Activated CD4-positive, CD25-positive, alpha-beta regulatory T cell (primary cell): Measurements from ENCODE around the gene SPAG8.

ENCODE experiments used
- DNase-seq, 4 experiments: peaks; one replicate each; lab custom pipeline; 2025; lab: John Stamatoyannopoulos, UW

SPAG8 gene

GRCh38 chr9:35810122-35810521, 1.9 kb downstream of the SPAG8 start:
- no peak for DNase-seq

DNA sequence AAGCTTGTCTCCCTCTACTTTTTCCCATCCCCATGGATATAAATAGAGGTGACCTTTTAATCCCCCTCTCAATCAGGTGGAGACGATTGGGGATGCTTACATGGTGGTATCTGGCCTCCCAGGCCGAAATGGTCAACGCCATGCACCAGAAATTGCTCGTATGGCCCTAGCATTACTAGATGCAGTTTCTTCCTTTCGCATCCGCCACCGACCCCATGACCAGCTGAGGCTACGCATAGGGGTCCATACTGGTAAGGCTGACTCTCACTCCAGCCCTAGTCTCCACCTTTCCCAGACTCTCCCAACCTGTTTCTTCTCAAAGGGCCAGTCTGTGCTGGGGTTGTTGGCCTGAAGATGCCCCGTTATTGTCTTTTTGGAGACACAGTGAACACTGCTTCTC, 3.6 kb downstream of the SPAG8 start:
- DNase-seq = no peak

DNA sequence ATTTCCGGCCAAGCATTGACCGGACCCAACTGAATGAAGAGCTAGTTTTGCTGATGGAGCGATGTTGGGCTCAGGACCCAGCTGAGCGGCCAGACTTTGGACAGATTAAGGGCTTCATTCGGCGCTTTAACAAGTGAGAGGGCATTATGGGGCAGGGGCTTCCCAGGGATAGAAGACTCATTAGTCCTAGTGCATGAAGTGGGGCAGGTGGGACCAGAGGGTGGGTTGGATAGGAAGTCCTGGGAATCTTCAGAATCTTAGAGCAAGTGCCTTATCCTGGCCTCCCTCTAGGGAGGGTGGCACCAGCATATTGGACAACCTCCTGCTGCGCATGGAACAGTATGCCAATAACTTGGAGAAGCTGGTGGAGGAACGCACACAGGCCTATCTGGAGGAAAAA, 6.0 kb downstream of the SPAG8 start:
- no peak for DNase-seq

DNA sequence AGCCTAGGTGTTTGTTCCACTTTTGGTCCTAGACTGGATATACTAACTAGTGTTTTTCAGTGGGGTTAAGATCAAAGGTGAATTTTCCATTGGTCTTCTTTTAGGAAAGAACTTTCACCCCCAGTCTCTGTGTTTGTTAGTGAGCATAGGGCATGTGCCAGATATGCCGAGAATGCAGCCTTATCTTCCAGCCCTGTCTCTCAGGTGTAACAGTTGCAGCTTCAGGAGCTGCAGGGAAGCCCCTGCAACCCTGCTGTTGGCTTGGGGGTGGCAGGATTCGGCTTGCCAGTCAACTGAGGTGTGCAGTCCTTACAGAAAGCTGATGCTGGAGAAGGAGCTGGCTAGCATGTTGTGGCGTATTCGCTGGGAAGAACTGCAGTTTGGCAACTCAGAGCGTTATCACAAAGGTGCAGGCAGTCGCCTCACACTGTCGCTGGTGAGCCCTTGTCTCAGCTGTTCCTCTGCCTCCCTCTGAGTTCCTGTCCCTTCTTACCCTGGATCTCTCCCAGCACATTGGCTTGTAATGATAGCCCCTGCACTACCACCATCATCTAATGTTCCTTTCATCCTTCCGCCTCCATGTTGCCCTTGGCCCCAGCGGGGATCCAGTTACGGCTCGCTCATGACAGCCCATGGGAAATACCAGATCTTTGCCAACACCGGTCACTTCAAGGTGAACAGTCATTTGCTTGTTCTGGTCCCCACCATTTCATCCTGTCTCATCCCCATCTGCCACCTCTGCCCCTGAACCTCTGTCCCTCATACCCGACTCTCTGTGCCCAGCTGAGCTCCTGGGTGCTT, 10.5 kb downstream of the SPAG8 start:
- DNase-seq = no peak

DNA sequence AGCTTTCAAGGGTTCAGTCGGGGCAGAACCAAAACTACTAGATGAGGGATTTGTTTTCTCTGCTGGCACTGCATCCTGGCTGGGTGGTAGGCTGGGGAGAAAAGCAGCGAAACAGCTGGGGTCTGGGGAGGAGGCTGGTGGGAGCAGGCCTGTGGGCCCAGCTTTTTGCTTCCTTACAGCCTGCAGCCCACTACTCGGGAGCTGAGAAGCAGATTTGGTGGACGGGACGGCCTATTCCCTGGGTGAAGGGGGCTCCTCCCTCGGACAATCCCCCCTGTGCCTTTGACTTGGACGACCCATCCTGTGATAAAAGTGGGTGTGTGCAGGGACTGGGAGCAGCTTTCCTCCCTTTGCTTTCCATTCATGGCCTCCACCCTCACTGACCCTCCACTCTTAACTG, 11.5 kb downstream of the SPAG8 start:
- DNase-seq = no peak

- no peak for DNase-seq
Observed at GRCh38 chr9:35798658-35799374, 13.2 kb downstream of the SPAG8 start.

DNA sequence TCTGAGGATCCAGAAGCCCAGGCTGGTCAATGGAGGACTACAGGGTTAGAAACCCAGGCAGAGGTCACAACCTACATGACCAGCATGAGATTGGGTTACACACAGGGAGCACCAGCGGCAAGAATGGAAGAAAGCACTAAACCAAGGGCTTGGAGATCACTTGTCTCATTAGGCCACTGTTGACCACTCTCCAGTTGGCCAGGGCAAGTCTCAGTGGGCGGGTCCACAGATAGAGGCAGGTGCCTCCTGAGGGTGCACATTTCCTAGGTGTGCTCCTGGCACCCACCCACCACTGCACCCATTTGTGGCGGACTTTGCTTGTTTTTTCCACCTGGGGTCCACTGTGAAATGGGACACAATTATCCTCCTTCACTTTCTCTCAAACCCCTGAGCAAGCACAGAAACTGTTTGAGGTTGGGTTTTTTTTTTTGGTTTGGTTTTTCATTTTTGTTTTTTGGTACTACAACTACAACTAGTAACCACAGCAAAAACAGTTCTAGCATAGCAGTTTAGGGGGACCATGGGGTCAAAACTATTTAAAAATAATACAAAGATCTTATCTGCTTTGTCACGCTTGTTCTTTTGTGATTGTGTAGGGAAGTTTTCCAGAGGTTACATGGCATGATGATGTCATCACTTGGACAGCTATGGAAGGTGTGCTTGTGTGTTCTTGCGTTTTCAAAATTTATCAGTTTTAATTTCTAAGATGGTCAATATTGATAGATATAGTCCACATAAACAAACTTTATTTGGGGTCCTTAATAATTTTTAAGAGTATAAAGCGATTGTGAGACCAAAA, 14.6 kb downstream of the SPAG8 start:
- no peak for DNase-seq

DNA sequence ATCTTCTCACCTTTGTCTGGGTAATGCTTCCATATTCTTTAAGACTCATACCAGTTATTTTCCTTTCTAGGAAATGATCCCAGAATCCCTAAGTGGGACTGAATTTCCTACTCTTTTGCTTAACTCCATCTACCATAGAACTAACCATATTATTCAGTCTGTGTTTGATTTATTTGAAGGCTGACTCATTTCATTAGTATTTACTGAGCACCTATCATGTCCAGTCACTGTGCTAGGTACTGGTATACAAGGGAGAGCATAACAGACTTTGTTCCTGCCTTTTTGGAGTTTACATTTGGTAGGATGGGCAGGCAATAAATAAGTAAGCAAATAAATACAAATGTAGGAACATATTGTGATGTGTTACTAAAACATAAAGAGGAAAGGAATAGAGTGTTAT, 16.4 kb downstream of the SPAG8 start:
- no peak for DNase-seq

GRCh38 chr9:35793461-35793860, 18.6 kb downstream of the SPAG8 start:
- no peak for DNase-seq

DNA sequence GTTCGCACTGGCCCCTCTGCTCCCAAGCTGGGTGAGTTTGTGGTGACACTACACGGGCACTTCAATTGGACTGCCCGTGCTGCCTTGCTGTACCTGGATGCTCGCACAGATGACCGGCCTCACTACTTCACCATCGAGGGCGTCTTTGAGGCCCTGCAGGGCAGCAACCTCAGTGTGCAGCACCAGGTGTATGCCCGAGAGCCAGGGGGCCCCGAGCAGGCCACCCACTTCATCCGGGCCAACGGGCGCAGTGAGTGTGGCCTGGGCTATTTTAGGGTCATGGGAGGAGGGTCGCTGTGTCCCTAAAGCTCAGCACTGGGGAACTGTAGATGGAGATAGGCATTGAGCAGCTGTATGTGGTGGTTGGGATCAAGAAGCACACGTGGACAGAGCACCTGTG, 19.2 kb downstream of the SPAG8 start:
- no peak for DNase-seq

GRCh38 chr9:35792024-35792813, 19.8 kb downstream of the SPAG8 start:
- no peak for DNase-seq

DNA sequence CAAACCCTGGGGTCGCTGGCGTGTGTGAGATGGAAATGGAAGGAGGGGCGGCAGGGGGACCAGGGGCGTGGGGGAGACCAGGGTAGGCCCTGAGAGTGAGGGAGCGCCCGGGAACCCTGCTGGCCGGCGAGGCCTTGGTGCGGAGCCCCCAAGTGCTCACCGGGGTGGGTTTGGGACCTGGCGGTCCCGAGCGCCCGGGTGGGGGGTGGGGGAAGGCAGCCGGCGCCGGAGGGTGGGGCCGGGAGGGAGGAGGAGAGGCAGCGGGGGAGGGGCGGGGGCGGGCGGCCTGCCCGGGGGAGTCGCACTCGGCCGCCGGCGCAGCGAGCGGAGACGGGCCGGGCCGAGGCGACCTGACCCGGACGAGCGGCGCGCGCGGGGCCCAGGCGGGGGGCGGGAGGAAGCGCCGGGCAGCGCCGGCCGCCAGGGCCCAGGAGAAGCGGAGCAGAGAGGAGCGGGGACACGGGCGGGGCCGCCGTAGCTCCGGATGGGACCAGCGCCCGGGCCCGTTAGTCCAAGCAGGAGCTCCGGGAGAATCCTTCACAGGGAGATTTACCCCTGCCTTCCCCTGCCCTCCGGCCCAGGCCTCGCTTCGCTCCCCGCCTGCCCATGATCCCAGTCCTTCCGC, 20.7 kb downstream of the SPAG8 start, which contains the start of gene NPR2:
Gene NPR2 (plus strand): TSS at position 295 of the 625 bp plus-strand sequence. CDS start 818 bp downstream, outside the sequence.
- DNase-seq = peak in 1 of 4 experiments; percentile 7

- peak; percentile 12 to 19 (median 14) for DNase-seq
Observed at GRCh38 chr9:35790385-35791296, 21.4 kb downstream of the SPAG8 start.

GRCh38 chr9:35790025-35790384, 22.1 kb downstream of the SPAG8 start:
- DNase-seq = no peak

- DNase-seq = no peak
Observed at GRCh38 chr9:35789541-35789940, 22.5 kb downstream of the SPAG8 start.

DNA sequence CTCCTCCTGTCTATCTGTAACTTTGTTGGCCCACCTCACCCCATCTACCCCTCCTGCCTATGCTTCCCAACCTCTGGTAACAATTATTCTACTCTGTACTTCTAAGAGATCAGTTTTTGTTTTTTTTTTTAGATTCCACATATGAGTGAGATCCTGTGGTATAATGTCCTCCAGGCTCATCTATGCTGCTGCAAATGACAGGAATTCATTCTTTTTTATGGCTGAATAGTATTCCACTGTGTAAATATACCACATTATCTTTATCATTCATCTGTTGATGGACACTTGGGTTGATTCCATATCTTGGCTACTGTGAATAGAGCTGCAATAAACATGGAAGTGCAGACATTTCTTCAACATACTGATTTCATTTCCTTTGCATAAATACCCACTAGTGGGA, 28.6 kb downstream of the SPAG8 start:
- DNase-seq = no peak

DNA sequence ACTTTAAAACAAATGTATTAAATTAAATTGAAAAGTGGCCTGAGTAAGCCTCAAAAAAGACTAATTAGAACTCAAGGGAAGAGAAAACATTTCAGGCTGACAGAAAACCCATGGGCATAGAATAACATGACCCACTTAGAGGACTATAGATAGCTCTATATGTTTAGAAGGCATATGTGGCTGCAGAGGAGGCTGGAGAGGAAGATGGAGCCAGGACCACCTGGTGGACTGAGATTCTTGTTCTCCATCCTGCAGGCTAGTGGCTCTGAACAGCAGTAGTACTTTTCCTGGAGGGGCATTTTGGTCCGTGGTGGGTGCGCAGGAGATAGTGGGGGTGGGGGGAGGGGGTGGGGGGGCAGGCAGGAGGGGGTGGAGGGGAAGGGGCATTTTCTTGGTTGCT, 31.0 kb downstream of the SPAG8 start:
- DNase-seq = no peak

GRCh38 chr9:35778496-35778895, 33.6 kb downstream of the SPAG8 start:
- no peak for DNase-seq

DNA sequence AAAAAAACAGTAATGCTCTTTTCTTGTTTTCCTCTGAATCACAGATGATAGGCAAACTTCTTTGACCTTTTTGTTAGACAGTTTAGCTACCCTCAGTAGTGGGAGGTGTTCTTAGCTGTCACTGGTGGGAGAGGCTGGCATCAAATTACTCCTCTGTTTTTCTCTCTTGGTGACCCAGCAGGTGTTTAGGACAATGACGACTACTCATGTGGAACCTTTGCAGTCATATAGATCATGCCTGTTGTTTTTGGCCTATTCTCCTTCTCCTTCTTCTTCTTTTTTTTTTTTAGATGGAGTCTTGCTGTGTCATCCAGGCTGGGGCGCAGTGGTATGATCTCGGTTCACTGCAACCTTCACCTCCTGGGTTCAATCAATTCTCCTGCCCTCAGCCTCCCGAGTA, 36.0 kb downstream of the SPAG8 start:
- no peak for DNase-seq

DNA sequence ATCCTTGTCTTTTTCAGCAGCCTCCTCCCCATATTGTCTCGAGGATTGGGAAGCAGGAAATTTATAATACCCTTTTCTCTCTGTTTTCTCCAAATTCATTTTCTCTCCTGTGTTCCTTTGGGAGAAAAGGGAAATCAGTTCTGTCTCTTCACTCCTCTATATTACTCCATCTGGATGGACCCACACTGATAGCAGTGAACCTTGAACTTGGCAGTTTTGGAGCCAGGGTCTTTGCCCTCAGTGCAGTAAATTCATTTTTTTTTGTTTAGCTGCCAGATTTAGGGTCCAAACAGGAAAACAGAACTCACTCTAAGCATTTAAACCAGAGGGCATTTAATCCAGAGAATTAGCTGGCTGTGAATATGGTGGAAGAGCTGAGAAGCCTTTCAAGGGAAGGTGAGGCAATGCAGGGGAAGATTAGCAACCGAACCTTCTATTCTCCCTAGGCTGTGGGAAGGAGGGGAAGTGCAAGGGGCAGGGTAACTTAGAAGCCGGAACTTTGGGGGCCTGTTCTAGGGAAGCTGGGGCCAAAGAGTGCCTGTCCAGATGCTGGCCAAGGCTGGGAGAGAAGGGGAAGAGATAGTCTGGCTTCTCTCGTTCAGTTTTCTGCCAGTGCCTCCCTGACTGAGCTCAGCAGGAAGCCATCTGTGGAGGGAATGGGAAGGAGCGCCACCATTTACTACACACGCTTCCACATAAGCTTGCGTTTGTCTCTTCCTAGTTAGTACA, 37.0 kb downstream of the SPAG8 start:
- DNase-seq = no peak
